GM23248 (cell line): ENCODE results near the gene CDC42SE2.

Experiments
- EZH2 ChIP-seq: fragments of 200-600 bp; sonication (generic); IDR thresholded peaks from 2 replicates; pipeline ENCODE4 v1.6.1; 2018; ENCODE audit warnings: antibody characterized with exemption, mild to moderate bottlenecking; ENCODE audit not compliant: insufficient read depth, poor library complexity, severe bottlenecking
- EZH2phosphoT487 ChIP-seq: fragments of 200-600 bp; sonication (generic); IDR thresholded peaks from 2 replicates; pipeline ENCODE4 v1.6.1; 2018; ENCODE audit warnings: antibody characterized with exemption, moderate library complexity, mild to moderate bottlenecking, low read depth; ENCODE audit not compliant: insufficient read depth

DNA sequence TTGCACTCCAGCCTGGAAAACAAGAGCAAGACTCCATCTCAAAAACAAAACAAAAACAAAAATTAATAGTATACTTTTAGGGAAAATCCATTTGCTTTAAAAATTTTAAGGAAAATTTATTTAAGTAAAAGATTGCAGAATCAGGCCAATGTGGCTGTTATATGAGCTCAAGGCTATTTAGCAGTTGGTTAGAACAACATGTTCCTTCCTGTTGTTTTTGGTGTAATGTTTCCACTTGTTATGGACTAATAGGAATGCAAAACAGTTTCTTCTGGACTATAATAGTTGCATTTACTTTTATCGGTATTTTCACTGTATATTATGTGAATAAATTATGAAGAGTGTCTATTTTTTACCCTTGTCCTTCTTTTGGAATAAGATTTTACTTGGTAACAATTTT, 3.0 kb upstream of the CDC42SE2 start:
- TF ChIP-seq EZH2 (no peak), EZH2phosphoT487 (no peak)
